Testis (tissue), 2 donors: ENCODE measurements around the gene IFITM5.
"Not testable (repeated sequence)": the region's sequence is repeated elsewhere in the genome, so short reads cannot be mapped to it uniquely, and the experiment has no call there.

Source experiments
- POLR2A ChIP-seq: fragments of 450-650 bp; IDR thresholded peaks from one replicate; pipeline ENCODE4 v1.6.1; 2017; ENCODE audit warnings: antibody characterized with exemption, mild to moderate bottlenecking, moderate library complexity
- TF ChIP-seq, protein P1 (sequence below), 3 experiments: fragments of 450-650 bp in 2 of 3; fragments of 200-600 bp in 1 of 3; sonication (generic) in 1 of 3; IDR thresholded peaks; one replicate each; pipeline ENCODE4 v1.5.1; 2016 to 2019; ENCODE audit warnings: antibody characterized with exemption in 3 of 3, mild to moderate bottlenecking in 2 of 3, moderate library complexity in 1 of 3

DNA sequence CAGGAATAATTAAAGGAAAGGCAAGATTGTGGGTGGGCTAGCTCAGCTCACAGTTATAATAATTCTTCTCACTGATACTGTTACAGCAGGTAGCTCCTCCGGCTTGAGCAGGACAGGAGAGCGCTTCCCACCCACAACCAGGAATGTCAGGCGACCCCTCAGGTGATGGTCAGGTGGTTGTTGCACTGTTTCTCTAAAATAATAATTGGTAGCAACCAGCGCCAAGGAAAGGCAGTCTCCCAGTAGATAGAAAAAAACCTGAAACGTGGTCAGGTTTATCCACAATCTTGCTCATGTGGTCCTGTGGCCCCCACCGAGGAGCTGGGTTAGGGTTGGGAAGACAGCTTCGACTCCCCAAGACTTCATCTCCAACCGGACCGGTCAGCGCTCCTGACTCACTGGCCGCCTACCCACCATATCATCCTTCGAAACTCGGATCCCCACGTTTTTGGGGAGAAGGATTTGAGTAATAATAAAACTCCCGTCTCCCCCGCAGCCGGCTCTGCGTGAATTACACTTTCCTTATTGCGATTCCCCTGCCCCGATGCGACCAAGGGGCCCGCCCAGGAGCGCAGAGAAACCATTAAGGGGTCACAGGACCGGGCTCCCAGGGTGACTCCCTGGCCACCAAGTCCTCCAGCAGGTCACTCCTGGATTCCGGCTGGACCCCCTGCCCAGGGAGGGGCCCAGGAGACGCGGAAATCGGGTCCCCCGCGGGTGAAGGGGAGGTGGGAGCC is 18.5 kb upstream of the IFITM5 start:
- TF ChIP-seq, protein P1, sequence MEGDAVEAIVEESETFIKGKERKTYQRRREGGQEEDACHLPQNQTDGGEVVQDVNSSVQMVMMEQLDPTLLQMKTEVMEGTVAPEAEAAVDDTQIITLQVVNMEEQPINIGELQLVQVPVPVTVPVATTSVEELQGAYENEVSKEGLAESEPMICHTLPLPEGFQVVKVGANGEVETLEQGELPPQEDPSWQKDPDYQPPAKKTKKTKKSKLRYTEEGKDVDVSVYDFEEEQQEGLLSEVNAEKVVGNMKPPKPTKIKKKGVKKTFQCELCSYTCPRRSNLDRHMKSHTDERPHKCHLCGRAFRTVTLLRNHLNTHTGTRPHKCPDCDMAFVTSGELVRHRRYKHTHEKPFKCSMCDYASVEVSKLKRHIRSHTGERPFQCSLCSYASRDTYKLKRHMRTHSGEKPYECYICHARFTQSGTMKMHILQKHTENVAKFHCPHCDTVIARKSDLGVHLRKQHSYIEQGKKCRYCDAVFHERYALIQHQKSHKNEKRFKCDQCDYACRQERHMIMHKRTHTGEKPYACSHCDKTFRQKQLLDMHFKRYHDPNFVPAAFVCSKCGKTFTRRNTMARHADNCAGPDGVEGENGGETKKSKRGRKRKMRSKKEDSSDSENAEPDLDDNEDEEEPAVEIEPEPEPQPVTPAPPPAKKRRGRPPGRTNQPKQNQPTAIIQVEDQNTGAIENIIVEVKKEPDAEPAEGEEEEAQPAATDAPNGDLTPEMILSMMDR (IDR thresholded peaks at IDR 0.05) = not testable (repeated sequence)
- TF ChIP-seq POLR2A = not testable (repeated sequence)
